Measurements from ENCODE around the gene CASQ2. TPM values are rescaled to one million over a fixed set of nuclear protein-coding genes. Genes with fewer than 3 reads are reported as not detected.

CASQ2 gene
- total and polyA plus RNA-seq, 2 of the 13 experiments (the other 11 are each of a cell fraction or from before 2014, with no cell fraction given) = not detected

- no peak for TF ChIP-seq THRA (CRISPR knock-in tag; IDR thresholded peaks at IDR 0.05; ENCODE audit: borderline replicate concordance)
- TF ChIP-seq ZNF75D (CRISPR knock-in tag; IDR thresholded peaks at IDR 0.05; ENCODE audit: borderline replicate concordance) = no peak
Observed at GRCh38 chr1:115753361-115753760, 15.2 kb downstream of the CASQ2 start (continued).

DNA sequence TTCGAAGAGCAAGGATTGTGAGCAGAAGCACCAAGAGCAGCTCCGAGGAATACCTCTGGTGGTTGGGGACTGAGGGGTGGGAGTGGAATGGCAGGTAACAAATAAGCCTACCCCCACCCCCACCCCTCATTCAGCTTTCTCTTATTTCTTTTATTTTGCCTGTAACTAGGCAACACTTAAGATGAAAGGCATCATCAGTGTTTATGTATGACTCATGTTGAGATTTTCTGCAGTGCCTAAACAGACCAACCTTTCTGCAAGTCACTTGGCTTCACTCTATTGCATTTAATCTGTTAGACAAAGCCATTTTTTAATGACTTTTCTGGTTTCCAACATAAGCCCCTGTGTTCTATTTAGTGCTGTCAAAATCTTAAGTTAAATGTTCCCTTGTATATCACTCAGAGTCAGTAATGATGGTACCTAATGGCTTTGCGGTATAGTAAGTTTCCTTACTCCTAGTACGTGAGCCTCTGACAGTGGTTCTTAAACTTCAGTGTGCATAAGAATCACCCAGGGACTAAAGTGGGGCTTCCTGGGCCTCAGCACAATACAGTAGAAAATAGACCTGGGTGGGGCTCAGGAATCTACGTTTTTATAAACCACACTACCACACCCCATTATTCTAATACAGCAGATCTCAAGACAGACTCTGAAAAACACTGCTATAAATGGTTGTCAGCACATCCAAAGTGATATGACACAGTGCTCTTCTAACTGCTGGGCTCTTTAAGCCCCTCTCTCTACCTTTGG, 19.9 kb downstream of the CASQ2 start:
- Histone ChIP-seq H2AFZ (ENCODE audit: low read length) (no peak overlapping the region), H3K4me1 (ENCODE audit: insufficient read depth, low read length) (no peaks in the 10 kb centered on the region), H3K9me3 (ENCODE audit: low read length) (no peaks in the 10 kb centered on the region), H3K4me2 (ENCODE audit: low read depth, low read length) (no peak overlapping the region), H3K9ac (ENCODE audit: insufficient read depth, low read depth, low read length) (no peak overlapping the region), H3K27ac (ENCODE audit: extremely low read length, insufficient read depth, low read length) (no peak overlapping the region), H3K79me2 (ENCODE audit: insufficient read depth, low read length) (no peaks in the 10 kb centered on the region), H3K36me3 (replicated peaks in 1 of 2; ENCODE audit: control insufficient read depth in 1 of 2, insufficient read depth in 2 of 2, low read length in 2 of 2) (no peaks in the 10 kb centered on the region), H3K4me3 (replicated peaks in 1 of 3; ENCODE audit: insufficient read depth in 1 of 3, low read depth in 2 of 3, low read length in 3 of 3) (no peak overlapping the region), H4K20me1 (ENCODE audit: insufficient read depth, low read length) (no peaks in the 10 kb centered on the region), H3K27me3 (ENCODE audit: control insufficient read depth in 1 of 2, insufficient read depth in 2 of 2, low read length in 2 of 2) (no peaks in the 10 kb centered on the region)
- FAIRE-seq = no peak
- ChIA-PET CTCF (ENCODE audit: low intra/inter-chr PET ratio, low total read pairs) (no interaction called here), POLR2A (no interaction called here)
- in situ Hi-C loops (cut with HindIII; ENCODE audit: extremely low pct_ligation_motif_present, low pct_unique_long_range_greater_than_20kb) = no loop called here
- ATAC-seq = no peak
- DNase-seq (ENCODE audit: low spot score) = no peak
- no TSS peak for BruUV-seq (replicated peaks)
- intact Hi-C loops (cut with micrococcal nuclease; ENCODE audit: unreplicated experiment) = no loop called here
- 41% methylated on average over 5 of the region's 5 CpGs for WGBS (ENCODE audit: low lambda C conversion rate)
- TF ChIP-seq TBX3 (IDR thresholded peaks at IDR 0.05; ENCODE audit: borderline replicate concordance) (no peak), ZNF672 (CRISPR knock-in tag; IDR thresholded peaks at IDR 0.05) (no peak), ZNF296 (CRISPR knock-in tag; conservative IDR thresholded peaks at IDR 0.05) (no peak), ZUFSP (CRISPR knock-in tag; IDR thresholded peaks at IDR 0.05; ENCODE audit: borderline replicate concordance) (no peak), ZNF136 (CRISPR knock-in tag; IDR thresholded peaks at IDR 0.05; ENCODE audit: low read depth) (no peak), ZBTB21 (CRISPR knock-in tag; IDR thresholded peaks at IDR 0.05) (no peak), ZFX (CRISPR knock-in tag; IDR thresholded peaks at IDR 0.05; ENCODE audit: low read depth) (no peak), KLF6 (CRISPR knock-in tag; IDR thresholded peaks at IDR 0.05) (no peak), GATA4 (IDR thresholded peaks at IDR 0.05; ENCODE audit: borderline replicate concordance, low read depth) (no peak), ESRRA (CRISPR knock-in tag; IDR thresholded peaks at IDR 0.05; ENCODE audit: low read depth) (no peak), CENPX (CRISPR knock-in tag; IDR thresholded peaks at IDR 0.05) (no peak), ZNF33B (CRISPR knock-in tag; IDR thresholded peaks at IDR 0.05) (no peak), ZSCAN9 (CRISPR knock-in tag; IDR thresholded peaks at IDR 0.05; ENCODE audit: borderline replicate concordance) (no peak), MAFK (conservative IDR thresholded peaks at IDR 0.05 in 1 of 2, IDR thresholded peaks at IDR 0.05 in 1 of 2; ENCODE audit: low read length in 2 of 2) (no peak), GMEB2 (CRISPR knock-in tag; IDR thresholded peaks at IDR 0.05; ENCODE audit: low read depth) (no peak)
